B cell (primary cell): Measurements from ENCODE around the gene HOTAIR. TPM values are rescaled to one million over a fixed set of nuclear protein-coding genes. Genes with fewer than 3 reads are reported as not detected.

Experiments
- ATAC-seq: fragments of 200-7000 bp; cut with Tn5 transposase; one replicate; pipeline ENCODE4 v1.10.0; 2021; ENCODE audit warnings: low read depth, mild to moderate bottlenecking, moderate number of reproducible peaks, moderate library complexity
- CTCF ChIA-PET: fragments of 350-600 bp; sonication (Branson Sonifier 250); formaldehyde crosslinking; loops from one replicate; lab custom pipeline; 2021; ENCODE audit warnings: antibody characterized with exemption, inconsistent platforms; lab: Charles Lee
- POLR2A ChIA-PET: fragments of 350-600 bp; sonication (Branson Sonifier 250); formaldehyde crosslinking; loops from one replicate; lab custom pipeline; 2021; ENCODE audit warnings: antibody characterized with exemption; lab: Charles Lee
- DNase-seq: peaks from one replicate; pipeline ENCODE4 v3.0.0; 2013
- H2AFZ ChIP-seq: 2 replicates; pipeline ENCODE4 v1.6.1; 2012; ENCODE audit warnings: mild to moderate bottlenecking, low read depth, low read length; ENCODE audit not compliant: insufficient read depth, poor library complexity, severe bottlenecking
- H3K27ac ChIP-seq, 2 donors: 1 replicate in 1 of 2; 2 replicates in 1 of 2; pipeline ENCODE4 v1.5.1; 2012 to 2013; ENCODE audit warnings: low read length in 2 of 2, mild to moderate bottlenecking in 2 of 2, moderate library complexity in 1 of 2
- H3K27me3 ChIP-seq, 4 experiments: fragments of 200-600 bp in 1 of 4; sonication (generic) in 1 of 4; replicated peaks in 1 of 4; 1 replicate in 2 of 4; 2 replicates in 2 of 4; pipeline versions ENCODE4 v1.6.1 to v1.7.0; 2013 to 2016; ENCODE audit warnings: low read length in 3 of 4, mild to moderate bottlenecking in 2 of 4, mixed read lengths in 1 of 4, moderate library complexity in 1 of 4; ENCODE audit not compliant: insufficient read depth in 4 of 4, control insufficient read depth in 3 of 4; ENCODE audit errors: control extremely low read depth in 1 of 4
- H3K36me3 ChIP-seq, 2 experiments: replicated peaks in 1 of 2; 1 replicate in 1 of 2; 2 replicates in 1 of 2; pipeline versions ENCODE4 v1.6.1 to v1.7.1; 2013; ENCODE audit warnings: low read length in 1 of 2; ENCODE audit not compliant: insufficient read depth in 2 of 2, control insufficient read depth in 1 of 2; ENCODE audit errors: control extremely low read depth in 1 of 2, extremely low read depth in 1 of 2
- H3K4me1 ChIP-seq, 2 donors: fragments of 200-600 bp in 1 of 2; sonication (generic) in 1 of 2; 1 replicate in 1 of 2; 2 replicates in 1 of 2; pipeline versions ENCODE4 v1.5.1 to v1.6.1; 2013 to 2017; ENCODE audit warnings: low read length in 2 of 2; ENCODE audit not compliant: control insufficient read depth in 2 of 2, insufficient read depth in 2 of 2
- H3K4me2 ChIP-seq: replicated peaks from 2 replicates; pipeline ENCODE3; 2012; ENCODE audit warnings: mild to moderate bottlenecking, low read depth, low read length; ENCODE audit not compliant: poor library complexity, severe bottlenecking
- H3K4me3 ChIP-seq, 5 experiments: fragments of 200-600 bp in 1 of 5; sonication (generic) in 1 of 5; 1 replicate in 3 of 5; 2 replicates in 2 of 5; pipeline versions ENCODE4 v1.5.1 to v1.7.0; 2011 to 2016; ENCODE audit warnings: low read length in 4 of 5, mild to moderate bottlenecking in 4 of 5, low read depth in 2 of 5, control low read depth in 1 of 5, moderate library complexity in 1 of 5; ENCODE audit not compliant: insufficient read depth in 1 of 5; ENCODE audit errors: control extremely low read depth in 1 of 5, extremely low read depth in 1 of 5
- H3K79me2 ChIP-seq: fragments of 200-600 bp; sonication (generic); one replicate; pipeline ENCODE4 v1.6.0; 2016; ENCODE audit warnings: low read length; ENCODE audit not compliant: control insufficient read depth, insufficient read depth
- H3K9ac ChIP-seq: fragments of 200-600 bp; sonication (generic); 2 replicates; pipeline ENCODE4 v1.6.1; 2017; ENCODE audit warnings: mild to moderate bottlenecking, low read length, moderate library complexity
- H3K9me3 ChIP-seq, 3 donors: one replicate each; pipeline versions ENCODE4 v1.6.1 to v1.7.1; 2013; ENCODE audit warnings: low read length in 2 of 3; ENCODE audit not compliant: control insufficient read depth in 2 of 3, insufficient read depth in 1 of 3; ENCODE audit errors: control extremely low read depth in 1 of 3
- H4K20me1 ChIP-seq: 2 replicates; pipeline ENCODE4 v1.6.0; 2012; ENCODE audit warnings: mild to moderate bottlenecking, low read length; ENCODE audit not compliant: insufficient read depth, control insufficient read depth, poor library complexity, severe bottlenecking
- H3K27ac Mint-ChIP-seq: one replicate; pipeline ENCODE4 v1.8.0; 2021; ENCODE audit warnings: mixed read lengths
- H3K27me3 Mint-ChIP-seq: one replicate; pipeline ENCODE4 v1.8.0; 2021; ENCODE audit warnings: mixed read lengths
- H3K4me1 Mint-ChIP-seq: one replicate; pipeline ENCODE4 v1.8.0; 2021; ENCODE audit warnings: mixed read lengths
- H3K4me3 Mint-ChIP-seq: one replicate; pipeline ENCODE4 v1.8.0; 2021; ENCODE audit warnings: mixed read lengths
- H3K9me3 Mint-ChIP-seq: one replicate; pipeline ENCODE4 v1.8.0; 2022; ENCODE audit warnings: mixed read lengths; ENCODE audit not compliant: insufficient read depth
- CTCF ChIP-seq: fragments of 200-600 bp; IDR thresholded peaks from one replicate; pipeline ENCODE4 v1.8.0; 2022; ENCODE audit warnings: antibody characterized with exemption, mild to moderate bottlenecking
- EZH2 ChIP-seq: IDR thresholded peaks from 2 replicates; pipeline ENCODE4 v1.6.1; 2012; ENCODE audit warnings: borderline replicate concordance, low read depth, mild to moderate bottlenecking, moderate library complexity, low read length; ENCODE audit not compliant: insufficient read depth, poor library complexity, severe bottlenecking
- WGBS: methylation state at CpG from one replicate; pipeline ENCODE4 v1.1.5; 2013; ENCODE audit warnings: missing lambda C conversion rate; ENCODE audit not compliant: insufficient coverage; 5-methylcytosine and 5-hydroxymethylcytosine counted together
- intact Hi-C: fragments of 100-400 bp; cut with micrococcal nuclease; formaldehyde crosslinking; loops from one replicate; pipeline ENCODE4 v1.10.0; 2022
- polyA plus RNA-seq: library from polyadenylated mRNA; depleted of rRNA; stranded (reverse); fragments of >200 nt; gene quantifications from 2 replicates; pipeline ENCODE4 v1.2.3, GENCODE V29; 2012
- total RNA-seq, 2 donors: library from RNA; stranded (reverse); fragments of 120-200 nt in 1 of 2; gene quantifications; 1 replicate in 1 of 2; 2 replicates in 1 of 2; pipeline versions ENCODE4 v1.2.3 to v1.2.4, GENCODE V29; 2013 to 2022

The HOTAIR gene
- total and polyA plus RNA-seq, 2 donors (not counting 1 experiment from before 2014, with no cell fraction given) = not detected

- ChIA-PET POLR2A (no interaction called here), CTCF (no interaction called here)
- no peak for TF ChIP-seq EZH2
- no peak for TF ChIP-seq CTCF
- Histone ChIP-seq H3K9ac (no peak overlapping the region), H3K4me3 (no peak overlapping the region), H3K27me3 (peaks cover 0 to 94% (median 68%) of the 10 kb centered on the region in 4 experiments), H3K36me3 (no peaks in the 10 kb centered on the region), H4K20me1 (no peaks in the 10 kb centered on the region), H3K4me2 (peak overlapping the region; percentile 45), H3K27ac (no peak overlapping the region), H2AFZ (no peak overlapping the region), H3K9me3 (peaks cover 0 to 59% (median 2%) of the 10 kb centered on the region in 3 donors), H3K4me1 (peaks cover 10 to 30% of the 10 kb centered on the region in 2 donors), H3K79me2 (no peaks in the 10 kb centered on the region)
- H3K27me3 Mint-ChIP-seq = peaks cover 76% of the 10 kb centered on the region
- no peaks in the 10 kb centered on the region for H3K9me3 Mint-ChIP-seq
- no peak overlapping the region for H3K27ac Mint-ChIP-seq
- intact Hi-C loops = no loop called here
- H3K4me3 Mint-ChIP-seq = peak overlapping the region; percentile 10
- 8% methylated on average over 32 of the region's 49 CpGs for WGBS
- ATAC-seq (no peak), DNase-seq (peak; percentile 51)
- H3K4me1 Mint-ChIP-seq = peaks cover 10% of the 10 kb centered on the region
These were observed 39.1 kb downstream of the HOTAIR start for GRCh38 chr12:53935383-53936341.

GRCh38 chr12:53932915-53933314 lies 41.8 kb downstream of the HOTAIR start:
- peaks cover 93% of the 10 kb centered on the region for H3K27me3 Mint-ChIP-seq
- intact Hi-C loops = no loop called here
- no peak overlapping the region for H3K4me2 ChIP-seq
- no peak overlapping the region for H3K27ac ChIP-seq
- H3K4me1 ChIP-seq = peaks cover 6 to 24% of the 10 kb centered on the region in 2 donors
- DNase-seq (no peak), ATAC-seq (no peak)
- peaks cover 0 to 48% (median 1%) of the 10 kb centered on the region in 3 donors for H3K9me3 ChIP-seq
- peaks cover 10% of the 10 kb centered on the region for H3K4me1 Mint-ChIP-seq
- H4K20me1 ChIP-seq = no peaks in the 10 kb centered on the region
- no peak overlapping the region for H3K9ac ChIP-seq
- H3K27me3 ChIP-seq = peaks cover 0 to 95% (median 75%) of the 10 kb centered on the region in 4 experiments
- ChIA-PET CTCF (no interaction called here), POLR2A (interaction anchor here (0.7 kb wide), 1 partner anchor 455 kb away, joined by 3 read pairs; no protein-coding TSS in a partner anchor)
- no peak overlapping the region for H3K27ac Mint-ChIP-seq
- H3K4me3 ChIP-seq = no peak overlapping the region
- H3K9me3 Mint-ChIP-seq = no peaks in the 10 kb centered on the region
- no peak for TF ChIP-seq EZH2
- TF ChIP-seq CTCF = no peak
- H3K36me3 ChIP-seq = no peaks in the 10 kb centered on the region
- H3K79me2 ChIP-seq = no peaks in the 10 kb centered on the region
- H2AFZ ChIP-seq = no peak overlapping the region
- WGBS = no CpG with 5 or more reads among the region's 4 CpGs
- no peak overlapping the region for H3K4me3 Mint-ChIP-seq
